HepG2 (cell line): ENCODE data around the gene DNAJB11. TPM values are rescaled to one million over a fixed set of nuclear protein-coding genes. Genes with fewer than 3 reads are reported as not detected.

Experiments used
- ASH2L ChIP-seq: fragments of 300-600, 200-600 bp; sonication (generic); IDR thresholded peaks from 2 replicates; pipeline ENCODE4 v1.7.0; 2017; ENCODE audit warnings: low read depth, mild to moderate bottlenecking, moderate library complexity, mixed read lengths, low read length; ENCODE audit not compliant: insufficient read length
- CCDC6 ChIP-seq: sonication (generic); formaldehyde crosslinking; IDR thresholded peaks from 2 replicates; pipeline ENCODE4 v1.8.1; 2022; ENCODE audit warnings: mild to moderate bottlenecking, missing genetic modification reagents, moderate library complexity
- GATAD2A ChIP-seq: IDR thresholded peaks from 2 replicates; pipeline ENCODE4 v1.6.1; 2016
- GFI1 ChIP-seq: sonication (generic); formaldehyde crosslinking; IDR thresholded peaks from 2 replicates; pipeline ENCODE4 v1.5.0; 2020; ENCODE audit warnings: missing genetic modification reagents, mild to moderate bottlenecking, borderline replicate concordance
- JDP2 ChIP-seq: sonication (generic); formaldehyde crosslinking; IDR thresholded peaks from 2 replicates; pipeline ENCODE4 v1.8.1; 2022; ENCODE audit warnings: missing genetic modification reagents, borderline replicate concordance
- KAT8 ChIP-seq: IDR thresholded peaks from 2 replicates; pipeline ENCODE4 v1.6.1; 2016; ENCODE audit warnings: missing genetic modification reagents, missing compliant biosample characterization
- NCOA1 ChIP-seq: sonication (generic); formaldehyde crosslinking; IDR thresholded peaks from 2 replicates; pipeline ENCODE4 v1.9.0; 2021; ENCODE audit warnings: missing genetic modification reagents
- PAX8 ChIP-seq: sonication (generic); formaldehyde crosslinking; IDR thresholded peaks from 2 replicates; pipeline ENCODE4 v1.8.0; 2022; ENCODE audit warnings: mild to moderate bottlenecking, missing genetic modification reagents, borderline replicate concordance
- PTBP1 ChIP-seq: fragments of 200-400 bp; formaldehyde crosslinking; IDR thresholded peaks from 2 replicates; pipeline ENCODE4 v1.6.1; 2018; ENCODE audit warnings: low read length, low read depth; ENCODE audit not compliant: poor library complexity, severe bottlenecking
- REXO4 ChIP-seq: sonication (generic); formaldehyde crosslinking; IDR thresholded peaks from 2 replicates; pipeline ENCODE4 v1.8.0; 2022; ENCODE audit warnings: missing genetic modification reagents, mild to moderate bottlenecking, borderline replicate concordance
- TAF1 ChIP-seq: sonication (generic); formaldehyde crosslinking; IDR thresholded peaks from 2 replicates; pipeline ENCODE4 v1.4.0; 2020; ENCODE audit warnings: missing genetic modification reagents
- YEATS4 ChIP-seq: sonication (generic); formaldehyde crosslinking; IDR thresholded peaks from 2 replicates; pipeline ENCODE4 v1.4.0; 2020; ENCODE audit warnings: missing genetic modification reagents, borderline replicate concordance
- ZNF441 ChIP-seq: sonication (generic); formaldehyde crosslinking; IDR thresholded peaks from 2 replicates; pipeline ENCODE4 v1.7.0; 2021; ENCODE audit warnings: missing genetic modification reagents, borderline replicate concordance
- ZNF446 ChIP-seq: sonication (generic); formaldehyde crosslinking; IDR thresholded peaks from 2 replicates; pipeline ENCODE4 v1.5.0; 2020; ENCODE audit warnings: mild to moderate bottlenecking, missing genetic modification reagents
- ZNF546 ChIP-seq: sonication (generic); formaldehyde crosslinking; conservative IDR thresholded peaks from 2 replicates; pipeline ENCODE4 v1.8.1; 2023; ENCODE audit warnings: mild to moderate bottlenecking, missing genetic modification reagents
- ZNF570 ChIP-seq: sonication (generic); formaldehyde crosslinking; IDR thresholded peaks from 2 replicates; pipeline ENCODE4 v1.4.0; 2020; ENCODE audit warnings: mild to moderate bottlenecking, missing genetic modification reagents, borderline replicate concordance
- ZNF607 ChIP-seq: sonication (generic); formaldehyde crosslinking; IDR thresholded peaks from 2 replicates; pipeline ENCODE4 v1.5.1; 2020; ENCODE audit warnings: missing genetic modification reagents, mild to moderate bottlenecking, borderline replicate concordance
- ZNF746 ChIP-seq: sonication (generic); formaldehyde crosslinking; IDR thresholded peaks from 2 replicates; pipeline ENCODE4 v1.8.0; 2022; ENCODE audit warnings: mild to moderate bottlenecking, missing genetic modification reagents
- ZNF891 ChIP-seq: sonication (generic); formaldehyde crosslinking; IDR thresholded peaks from 2 replicates; pipeline ENCODE4 v1.5.0; 2020; ENCODE audit warnings: mild to moderate bottlenecking, missing genetic modification reagents
- polyA plus RNA-seq, 8 experiments: library from polyadenylated mRNA; depleted of rRNA in 3 of 8; stranded (reverse) in 7 of 8; unstranded in 1 of 8; fragments of >200 nt; fragmentation: Illumina TruSeq in 4 of 8; extraction: Trizol in 4 of 8; gene quantifications; 2 replicates each; pipeline versions ENCODE4 v1.2.1 to v1.2.3, GENCODE V29; 2011 to 2016; ENCODE audit warnings: low read depth in 4 of 8, missing spikeins in 1 of 8, mixed read lengths in 1 of 8; ENCODE audit not compliant: insufficient read depth in 1 of 8
- total RNA-seq, 5 experiments: library from RNA; depleted of rRNA; stranded (reverse); fragments of >200 nt; fragmentation: Illumina TruSeq; extraction: Trizol; gene quantifications; 2 replicates each; pipeline ENCODE4 v1.2.3, GENCODE V29; 2016; ENCODE audit warnings: low read depth in 1 of 5
- TF ChIP-seq, protein P1 (sequence below): sonication (generic); formaldehyde crosslinking; IDR thresholded peaks from 2 replicates; pipeline ENCODE4 v1.8.1; 2023; ENCODE audit warnings: missing genetic modification reagents, mild to moderate bottlenecking, borderline replicate concordance
- TF ChIP-seq, protein P2 (sequence below): sonication (generic); formaldehyde crosslinking; IDR thresholded peaks from 2 replicates; pipeline ENCODE4 v1.4.0; 2020; ENCODE audit warnings: missing genetic modification reagents
- TF ChIP-seq, protein P3 (sequence below): IDR thresholded peaks from 2 replicates; pipeline ENCODE4 v1.6.1; 2016; ENCODE audit warnings: low read depth, control low read depth
- TF ChIP-seq, protein P4 (sequence below): sonication (generic); formaldehyde crosslinking; IDR thresholded peaks from 2 replicates; pipeline ENCODE4 v1.8.0; 2022; ENCODE audit warnings: missing genetic modification reagents, mild to moderate bottlenecking, borderline replicate concordance

The DNAJB11 gene
- total and polyA plus RNA-seq, 2 of the 13 experiments (the other 11 are each of a cell fraction or from before 2014, with no cell fraction given): 41.0 to 132 TPM

DNA sequence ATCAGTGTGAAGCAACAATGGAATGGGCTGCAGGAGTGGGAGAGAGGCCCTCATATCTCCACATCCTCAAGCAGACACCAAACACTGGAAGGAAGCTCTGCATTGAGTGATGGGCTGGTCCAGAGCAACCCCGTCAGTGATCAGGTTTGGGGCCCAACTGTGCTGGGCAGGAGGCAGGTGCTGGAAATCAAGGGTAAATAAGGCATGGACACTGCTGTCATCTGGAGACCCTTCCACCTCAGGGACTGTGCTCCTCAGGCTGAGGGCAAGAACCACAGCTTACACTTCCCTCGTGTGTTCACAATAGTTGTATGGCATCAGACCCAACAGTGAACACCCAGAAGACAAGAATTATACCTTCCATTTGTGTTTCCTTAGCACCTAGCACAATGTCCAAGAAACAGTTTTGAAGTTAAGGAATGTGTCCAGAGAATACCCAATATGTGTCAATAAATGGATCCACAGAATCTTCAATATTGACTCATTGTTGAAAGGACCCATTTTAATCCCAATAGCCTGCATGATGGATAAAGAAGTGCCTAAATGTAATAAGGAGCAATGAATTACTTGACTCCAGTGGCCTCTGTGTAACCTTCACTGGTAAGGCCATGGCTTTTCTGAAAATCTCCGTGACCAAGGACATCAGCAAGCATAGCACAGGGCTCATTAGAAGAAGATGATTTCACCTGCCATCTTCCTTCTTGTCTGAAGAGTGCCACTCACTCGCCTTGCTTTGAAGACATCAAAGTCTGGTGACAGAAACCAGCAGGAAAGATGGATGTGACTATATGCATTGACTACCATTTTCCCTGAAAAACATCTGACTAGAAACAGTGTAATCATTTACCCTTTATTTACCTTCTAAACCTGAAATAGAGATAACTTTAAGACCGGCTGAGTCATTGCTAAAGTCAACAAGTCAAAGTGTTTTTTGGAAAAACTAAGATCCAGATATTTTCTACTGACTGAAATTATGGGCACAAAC is 35.3 kb downstream of the DNAJB11 start (continued):
- peak; percentile 45; the same call in 1 of the 2 replicates for TF ChIP-seq CCDC6
- peak; percentile 97 for TF ChIP-seq GATAD2A (CRISPR knock-in tag)
- no peak for TF ChIP-seq REXO4 (CRISPR knock-in tag)
- no peak for TF ChIP-seq ZNF746 (CRISPR knock-in tag)
- TF ChIP-seq ASH2L: peak; percentile 35
- no peak for TF ChIP-seq ZNF546
- TF ChIP-seq, protein P1, sequence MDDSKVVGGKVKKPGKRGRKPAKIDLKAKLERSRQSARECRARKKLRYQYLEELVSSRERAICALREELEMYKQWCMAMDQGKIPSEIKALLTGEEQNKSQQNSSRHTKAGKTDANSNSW: no peak
- TF ChIP-seq, protein P2, sequence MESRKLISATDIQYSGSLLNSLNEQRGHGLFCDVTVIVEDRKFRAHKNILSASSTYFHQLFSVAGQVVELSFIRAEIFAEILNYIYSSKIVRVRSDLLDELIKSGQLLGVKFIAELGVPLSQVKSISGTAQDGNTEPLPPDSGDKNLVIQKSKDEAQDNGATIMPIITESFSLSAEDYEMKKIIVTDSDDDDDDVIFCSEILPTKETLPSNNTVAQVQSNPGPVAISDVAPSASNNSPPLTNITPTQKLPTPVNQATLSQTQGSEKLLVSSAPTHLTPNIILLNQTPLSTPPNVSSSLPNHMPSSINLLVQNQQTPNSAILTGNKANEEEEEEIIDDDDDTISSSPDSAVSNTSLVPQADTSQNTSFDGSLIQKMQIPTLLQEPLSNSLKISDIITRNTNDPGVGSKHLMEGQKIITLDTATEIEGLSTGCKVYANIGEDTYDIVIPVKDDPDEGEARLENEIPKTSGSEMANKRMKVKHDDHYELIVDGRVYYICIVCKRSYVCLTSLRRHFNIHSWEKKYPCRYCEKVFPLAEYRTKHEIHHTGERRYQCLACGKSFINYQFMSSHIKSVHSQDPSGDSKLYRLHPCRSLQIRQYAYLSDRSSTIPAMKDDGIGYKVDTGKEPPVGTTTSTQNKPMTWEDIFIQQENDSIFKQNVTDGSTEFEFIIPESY (CRISPR knock-in tag): no peak
- TF ChIP-seq PTBP1: no peak
- no peak for TF ChIP-seq ZNF570 (CRISPR knock-in tag)
- TF ChIP-seq ZNF441: 0 out of 2 replicates have a peak, but pooled peaks have one; percentile 23
- no peak for TF ChIP-seq ZNF446
- TF ChIP-seq NCOA1 (CRISPR knock-in tag): no peak
- no peak for TF ChIP-seq ZNF607 (CRISPR knock-in tag)
- no peak for TF ChIP-seq JDP2
- TF ChIP-seq KAT8 (CRISPR knock-in tag): peak; percentile 65
- TF ChIP-seq GFI1 (CRISPR knock-in tag): peak; percentile 43; the same call in 1 of the 2 replicates
- TF ChIP-seq PAX8 (CRISPR knock-in tag): no peak
- TF ChIP-seq ZNF891: no peak
- TF ChIP-seq, protein P3, sequence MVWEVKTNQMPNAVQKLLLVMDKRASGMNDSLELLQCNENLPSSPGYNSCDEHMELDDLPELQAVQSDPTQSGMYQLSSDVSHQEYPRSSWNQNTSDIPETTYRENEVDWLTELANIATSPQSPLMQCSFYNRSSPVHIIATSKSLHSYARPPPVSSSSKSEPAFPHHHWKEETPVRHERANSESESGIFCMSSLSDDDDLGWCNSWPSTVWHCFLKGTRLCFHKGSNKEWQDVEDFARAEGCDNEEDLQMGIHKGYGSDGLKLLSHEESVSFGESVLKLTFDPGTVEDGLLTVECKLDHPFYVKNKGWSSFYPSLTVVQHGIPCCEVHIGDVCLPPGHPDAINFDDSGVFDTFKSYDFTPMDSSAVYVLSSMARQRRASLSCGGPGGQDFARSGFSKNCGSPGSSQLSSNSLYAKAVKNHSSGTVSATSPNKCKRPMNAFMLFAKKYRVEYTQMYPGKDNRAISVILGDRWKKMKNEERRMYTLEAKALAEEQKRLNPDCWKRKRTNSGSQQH (CRISPR knock-in tag): no peak
- TF ChIP-seq TAF1 (CRISPR knock-in tag): 0 out of 2 replicates have a peak, but pooled peaks have one; percentile 19
- peak; percentile 42; the same call in 1 of the 2 replicates for TF ChIP-seq YEATS4 (CRISPR knock-in tag)
- TF ChIP-seq, protein P4, sequence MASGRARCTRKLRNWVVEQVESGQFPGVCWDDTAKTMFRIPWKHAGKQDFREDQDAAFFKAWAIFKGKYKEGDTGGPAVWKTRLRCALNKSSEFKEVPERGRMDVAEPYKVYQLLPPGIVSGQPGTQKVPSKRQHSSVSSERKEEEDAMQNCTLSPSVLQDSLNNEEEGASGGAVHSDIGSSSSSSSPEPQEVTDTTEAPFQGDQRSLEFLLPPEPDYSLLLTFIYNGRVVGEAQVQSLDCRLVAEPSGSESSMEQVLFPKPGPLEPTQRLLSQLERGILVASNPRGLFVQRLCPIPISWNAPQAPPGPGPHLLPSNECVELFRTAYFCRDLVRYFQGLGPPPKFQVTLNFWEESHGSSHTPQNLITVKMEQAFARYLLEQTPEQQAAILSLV (CRISPR knock-in tag): no peak
